ENCODE results near the gene TMEM40. TPM values are rescaled to one million over a fixed set of nuclear protein-coding genes. Genes with fewer than 3 reads are reported as not detected.
"Not testable (repeated sequence)": the region's sequence is repeated elsewhere in the genome, so short reads cannot be mapped to it uniquely, and the experiment has no call there.

Gene TMEM40
- total RNA-seq, 3 donors from 2014 or later: 0.33 to 1.8 TPM; not detected in 1

DNA sequence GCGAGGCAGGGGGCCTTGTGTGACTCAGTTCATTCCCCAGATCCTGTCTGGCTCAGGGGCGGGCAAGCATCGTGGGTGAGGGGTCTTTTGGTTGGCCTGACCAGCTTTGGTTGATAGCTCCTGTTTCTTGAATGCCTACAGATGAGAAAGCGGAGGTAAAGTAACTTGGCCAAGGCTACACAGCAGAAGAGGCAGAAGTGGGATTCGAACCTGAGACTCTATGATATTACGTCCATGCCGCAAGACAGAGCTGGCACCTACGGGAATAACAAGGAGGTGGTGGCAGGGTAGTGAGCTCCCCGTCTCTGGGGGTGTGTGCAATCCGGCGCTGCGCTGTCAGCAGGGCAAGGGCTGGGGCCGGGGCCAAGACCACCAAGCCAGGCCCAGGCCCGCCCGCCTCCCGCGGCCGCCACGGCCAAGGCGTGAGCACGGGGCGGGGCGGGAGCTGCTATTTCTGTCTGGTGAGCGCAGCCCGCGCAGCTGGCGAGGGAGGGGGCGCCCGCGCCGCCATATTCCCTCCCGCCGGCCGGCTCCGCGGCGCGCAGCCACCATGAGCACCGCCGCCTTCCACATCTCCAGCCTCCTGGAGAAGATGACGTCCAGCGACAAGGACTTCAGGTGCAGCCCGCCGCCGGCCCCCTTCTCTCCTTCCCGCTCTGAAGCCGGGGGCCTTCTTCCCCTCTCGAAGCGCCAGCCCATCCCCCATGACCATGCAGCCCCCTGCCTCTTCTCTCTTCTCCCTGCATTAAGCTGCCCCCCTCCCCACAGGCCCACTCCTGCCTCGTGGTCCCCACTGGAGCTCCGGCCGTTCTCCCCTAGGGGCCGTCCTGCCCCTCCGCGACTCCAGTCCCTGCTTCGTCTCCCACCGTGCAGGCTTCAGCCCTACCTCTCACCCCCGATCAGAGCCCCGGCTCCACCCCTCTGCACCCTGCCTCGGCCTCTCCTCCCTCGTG is 37.4 kb upstream of the TMEM40 start, which contains the start of gene CAND2:
Gene CAND2, plus strand, starts transcription at position 510 of the 953 bp plus-strand sequence. Its CDS starts 41 bp downstream, at position 551.
- H3K36me3 ChIP-seq: no peaks in the 10 kb centered on the region
- intact Hi-C loops (cut with DNase I; ENCODE audit: low total_unique reads): no loop called here
- H3K4me1 ChIP-seq: no peaks in the 10 kb centered on the region
- TF ChIP-seq POLR2AphosphoS5 (IDR thresholded peaks at IDR 0.05) (no peak), POLR2A (IDR thresholded peaks at IDR 0.05) (no peak), CTCF (IDR thresholded peaks at IDR 0.05) (no peak)
- H3K4me3 ChIP-seq: peak within 1 kb of the TSS; percentile 53 to 68 (median 66)
- peak within 1 kb of the TSS; percentile 80 to 82 for H3K27ac ChIP-seq
- no peaks in the 10 kb centered on the region for H3K27me3 ChIP-seq
- H3K9me3 ChIP-seq: no peaks in the 10 kb centered on the region
- DNase-seq (ENCODE audit: low spot score in 2 of 2): peak in 1 of 2 donors; percentile 43

DNA sequence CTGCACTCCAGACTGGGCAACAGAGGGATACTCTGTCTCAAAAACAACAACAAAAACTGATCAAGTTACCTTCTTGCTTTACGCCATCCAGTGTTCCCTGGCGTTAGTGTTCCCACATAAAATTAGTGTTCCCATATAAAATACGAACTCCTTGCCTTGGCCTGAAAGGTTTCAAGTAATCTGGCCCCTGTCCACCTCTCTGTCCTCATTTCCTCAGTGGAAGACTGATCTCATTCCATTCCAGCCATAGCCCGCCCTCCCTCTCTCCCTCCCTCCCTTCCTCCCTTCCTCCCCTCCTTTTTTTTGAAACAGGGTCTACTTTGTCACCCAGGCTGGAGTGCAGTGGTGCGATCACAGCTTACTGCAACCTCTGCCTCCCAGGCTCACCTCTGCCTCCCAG is 34.6 kb upstream of the TMEM40 start:
- Histone ChIP-seq H3K4me1 (no peaks in the 10 kb centered on the region), H3K9me3 (no peaks in the 10 kb centered on the region), H3K27me3 (no peaks in the 10 kb centered on the region), H3K27ac (no peak overlapping the region), H3K4me3 (no peak overlapping the region), H3K36me3 (no peaks in the 10 kb centered on the region)
- intact Hi-C loops (cut with DNase I; ENCODE audit: low total_unique reads): no loop called here
- no peak for TF ChIP-seq POLR2A (IDR thresholded peaks at IDR 0.05)
- no peak for TF ChIP-seq POLR2AphosphoS5 (IDR thresholded peaks at IDR 0.05)
- TF ChIP-seq CTCF (IDR thresholded peaks at IDR 0.05): no peak
- DNase-seq (ENCODE audit: low spot score in 2 of 2): no peak

- H3K9me3 ChIP-seq: no peaks in the 10 kb centered on the region
- H3K36me3 ChIP-seq: no peaks in the 10 kb centered on the region
- no peak overlapping the region for H3K4me3 ChIP-seq
- intact Hi-C loops (cut with DNase I; ENCODE audit: low total_unique reads): no loop called here
- TF ChIP-seq CTCF (IDR thresholded peaks at IDR 0.05): no peak
- no peak for TF ChIP-seq POLR2AphosphoS5 (IDR thresholded peaks at IDR 0.05)
- TF ChIP-seq POLR2A (IDR thresholded peaks at IDR 0.05): no peak
- H3K27me3 ChIP-seq: no peaks in the 10 kb centered on the region
- H3K27ac ChIP-seq: no peak overlapping the region
- no peak for DNase-seq (ENCODE audit: low spot score in 2 of 2)
- H3K4me1 ChIP-seq: no peaks in the 10 kb centered on the region
Observed at GRCh38 chr3:12791430-12791829, 32.4 kb upstream of the TMEM40 start.

GRCh38 chr3:12787967-12788690 is 29.1 kb upstream of the TMEM40 start:
- H3K27me3 ChIP-seq; H3K4me3 ChIP-seq; H3K36me3 ChIP-seq; H3K9me3 ChIP-seq; DNase-seq (ENCODE audit: low spot score in 2 of 2); intact Hi-C loops (cut with DNase I; ENCODE audit: low total_unique reads); H3K27ac ChIP-seq; H3K4me1 ChIP-seq: not testable (repeated sequence)

DNA sequence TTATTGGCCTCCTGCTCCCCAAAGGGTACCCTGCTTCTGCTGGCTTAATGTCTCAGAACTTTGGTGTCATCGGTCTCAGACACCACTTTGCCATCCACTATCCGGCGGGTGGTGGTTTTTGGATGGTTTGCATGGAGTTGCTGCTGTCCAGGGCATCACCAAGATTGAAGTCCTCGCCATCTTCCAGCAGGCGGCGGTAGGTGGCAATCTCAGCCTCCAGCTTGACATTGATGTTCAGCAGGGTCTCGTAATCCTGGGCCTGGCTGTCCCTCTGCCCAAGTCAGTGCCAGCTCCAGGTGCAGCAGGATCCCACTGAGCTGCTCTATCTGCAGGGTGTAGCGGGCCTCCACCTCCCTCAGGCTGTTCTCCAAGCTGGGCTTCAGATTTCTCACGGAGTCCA is 28.3 kb upstream of the TMEM40 start:
- DNase-seq (ENCODE audit: low spot score in 2 of 2); intact Hi-C loops (cut with DNase I; ENCODE audit: low total_unique reads): not testable (repeated sequence)

GRCh38 chr3:12785096-12785495 is 26.0 kb upstream of the TMEM40 start:
- H3K27me3 ChIP-seq: no peaks in the 10 kb centered on the region
- no peaks in the 10 kb centered on the region for H3K9me3 ChIP-seq
- TF ChIP-seq POLR2AphosphoS5 (IDR thresholded peaks at IDR 0.05) (no peak), POLR2A (IDR thresholded peaks at IDR 0.05) (no peak), CTCF (IDR thresholded peaks at IDR 0.05) (no peak)
- no peaks in the 10 kb centered on the region for H3K36me3 ChIP-seq
- no peak overlapping the region for H3K27ac ChIP-seq
- intact Hi-C loops (cut with DNase I; ENCODE audit: low total_unique reads): no loop called here
- no peaks in the 10 kb centered on the region for H3K4me1 ChIP-seq
- no peak for DNase-seq (ENCODE audit: low spot score in 2 of 2)
- H3K4me3 ChIP-seq: no peak overlapping the region

More for the DNA sequence above, 28.3 kb upstream of the TMEM40 start:
- H3K36me3 ChIP-seq, H3K27ac ChIP-seq, H3K4me3 ChIP-seq, H3K9me3 ChIP-seq, H3K4me1 ChIP-seq, H3K27me3 ChIP-seq: not testable (repeated sequence)
